ENCODE measurements around the gene CFAP44.
"Not testable (repeated sequence)": the region's sequence is repeated elsewhere in the genome, so short reads cannot be mapped to it uniquely, and the experiment has no call there.

Gene CFAP44, protein sequence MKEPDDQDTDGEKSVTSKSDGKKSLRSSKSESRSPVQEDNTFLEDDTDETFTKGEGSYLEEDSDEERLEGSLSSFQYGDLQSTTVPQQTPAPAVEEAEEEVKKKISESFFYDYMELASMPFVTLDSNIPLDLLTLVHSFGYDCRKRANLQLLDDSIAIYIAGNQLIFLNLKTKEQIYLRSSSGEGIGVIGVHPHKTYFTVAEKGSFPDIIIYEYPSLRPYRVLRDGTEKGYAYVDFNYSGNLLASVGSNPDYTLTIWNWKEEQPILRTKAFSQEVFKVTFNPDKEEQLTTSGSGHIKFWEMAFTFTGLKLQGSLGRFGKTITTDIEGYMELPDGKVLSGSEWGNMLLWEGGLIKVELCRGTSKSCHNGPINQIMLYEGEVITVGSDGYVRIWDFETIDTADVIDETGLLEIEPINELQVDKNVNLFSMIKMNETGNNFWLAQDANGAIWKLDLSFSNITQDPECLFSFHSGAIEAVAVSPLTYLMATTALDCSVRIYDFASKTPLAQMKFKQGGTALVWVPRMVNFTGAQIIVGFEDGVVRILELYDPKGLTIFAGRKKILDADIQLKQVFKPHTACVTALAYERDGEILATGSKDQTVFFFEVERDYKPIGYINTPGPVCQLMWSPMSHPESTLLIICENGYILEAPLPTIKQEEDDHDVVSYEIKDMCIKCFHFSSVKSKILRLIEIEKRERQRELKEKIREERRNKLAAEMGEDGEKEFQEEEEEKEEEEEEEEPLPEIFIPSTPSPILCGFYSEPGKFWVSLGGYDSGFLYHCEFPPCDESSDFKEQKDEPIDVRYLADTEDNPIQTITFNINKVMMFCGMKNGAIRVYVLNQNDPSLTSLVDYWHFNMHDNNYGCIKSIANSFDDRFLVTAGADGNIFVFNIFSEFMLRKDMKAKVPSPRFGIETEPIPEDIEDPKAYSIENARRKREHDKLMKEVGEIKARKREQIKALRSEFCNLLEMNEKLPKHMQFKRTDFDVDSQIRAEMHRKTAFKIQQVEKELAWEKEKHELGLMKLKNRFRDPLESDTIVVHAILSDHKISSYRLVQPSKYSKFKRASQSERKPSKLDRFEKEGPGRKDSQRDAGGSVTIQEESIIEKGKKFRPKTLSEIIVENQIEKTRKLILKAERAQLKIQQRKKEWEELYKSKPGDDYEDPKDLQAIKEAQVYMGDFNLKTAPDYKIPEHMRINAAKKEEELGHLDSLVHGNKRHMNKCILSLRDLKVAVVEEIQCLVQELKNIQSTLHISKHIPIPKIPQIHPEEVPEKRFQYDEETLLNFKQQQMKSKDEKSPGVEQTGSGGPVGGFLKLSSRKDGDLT (N-terminal part only)

DNA sequence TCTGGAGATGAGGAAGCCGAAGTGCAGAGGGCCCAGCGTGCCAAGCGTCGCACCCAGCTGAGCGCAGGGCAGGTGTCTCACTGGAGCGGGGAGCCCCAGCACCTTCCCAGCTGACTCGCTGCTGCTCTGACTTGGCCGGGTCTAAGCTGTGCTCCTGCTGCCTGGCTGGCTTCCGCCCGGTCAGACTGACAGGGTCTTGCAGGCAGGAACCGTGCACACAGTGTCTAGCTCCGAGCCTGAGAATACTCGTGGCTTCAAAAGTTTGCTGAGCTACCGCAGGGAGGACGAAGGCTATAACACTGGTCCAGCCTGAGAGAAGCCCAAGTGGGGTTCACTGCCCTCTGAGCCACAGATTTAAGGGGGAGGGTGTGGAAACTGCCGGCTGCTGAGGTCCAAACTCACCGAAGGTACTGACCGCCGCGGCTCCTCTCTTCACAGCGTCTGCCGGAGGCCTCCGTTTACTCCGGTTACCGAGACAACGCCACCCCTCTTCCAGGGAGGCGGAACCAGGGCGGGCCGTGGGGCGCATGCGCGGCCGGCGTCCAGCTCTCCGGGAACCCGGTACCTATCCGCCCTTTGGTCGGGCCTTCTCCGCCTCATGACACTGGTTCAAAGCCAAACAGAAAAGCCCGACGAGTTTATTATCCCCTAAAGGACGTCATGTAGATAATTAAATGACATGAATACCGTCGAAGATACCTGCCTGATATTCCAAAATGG lies at the start of gene CFAP44:
CFAP44 (minus strand) TSS at position 443 of the 720 bp plus-strand sequence. CDS start 7,829 bp downstream, outside the sequence.
- peak; percentile 59 for DNase-seq

DNA sequence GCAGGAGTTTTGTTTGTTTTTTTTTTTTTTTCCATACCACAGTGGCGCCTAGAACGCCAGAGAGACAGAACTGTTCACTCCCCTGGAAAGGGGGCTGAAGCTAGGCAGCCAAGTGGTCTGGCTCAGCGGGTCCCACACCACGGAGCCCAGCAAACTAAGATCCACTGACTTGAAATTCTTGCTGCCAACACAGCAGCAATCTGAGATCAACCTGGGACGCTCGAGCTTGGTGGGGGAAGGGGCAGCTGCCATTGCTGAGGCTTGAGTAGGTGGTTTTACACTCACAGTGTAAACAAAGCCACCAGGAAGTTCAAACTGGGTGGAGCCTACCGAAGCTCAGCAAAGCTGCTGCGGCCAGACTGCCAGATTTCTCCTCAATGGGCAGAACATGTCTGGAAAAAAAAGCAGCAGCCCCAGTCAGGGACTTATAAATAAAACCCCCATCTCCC lies 43.9 kb upstream of the CFAP44 start:
- no peak for DNase-seq

DNA sequence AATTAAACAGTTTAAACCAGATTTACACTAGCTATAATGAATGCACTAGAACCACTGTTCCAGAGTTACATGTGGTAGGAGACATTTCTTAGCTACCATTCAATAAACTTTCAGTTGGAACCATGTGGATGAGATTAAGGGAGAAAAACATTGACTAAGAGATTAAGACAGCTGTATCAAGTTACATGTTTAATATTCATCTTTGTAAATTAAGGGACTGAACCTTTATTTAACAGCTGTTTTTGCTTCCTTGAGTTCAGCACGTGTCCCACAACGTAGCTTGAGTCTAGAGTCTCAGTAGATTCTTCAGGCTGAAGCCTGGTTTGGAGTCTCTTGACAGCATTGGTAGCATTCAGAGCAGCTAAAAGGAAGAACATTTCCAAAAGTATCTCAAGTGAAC lies 27.2 kb upstream of the CFAP44 start:
- DNase-seq, result no peak

DNA sequence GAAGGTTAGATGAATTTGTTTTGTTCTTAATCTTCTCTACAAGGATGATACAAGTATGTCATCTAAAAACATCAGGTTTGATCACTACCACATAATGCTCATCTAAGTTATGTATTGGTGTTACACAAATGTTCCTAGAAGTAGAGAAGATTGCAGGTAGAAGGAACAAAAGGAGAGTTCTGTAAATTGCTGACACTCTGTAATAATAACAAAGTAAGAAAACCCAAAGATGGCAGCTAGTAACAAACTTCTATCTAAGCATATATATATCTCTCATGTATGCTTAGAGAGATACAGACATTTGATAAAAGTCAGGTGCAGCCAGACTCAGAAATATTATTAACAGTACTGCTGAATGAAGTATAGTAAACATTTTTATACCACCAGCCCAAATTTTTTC lies 20.2 kb upstream of the CFAP44 start:
- no peak for DNase-seq

DNA sequence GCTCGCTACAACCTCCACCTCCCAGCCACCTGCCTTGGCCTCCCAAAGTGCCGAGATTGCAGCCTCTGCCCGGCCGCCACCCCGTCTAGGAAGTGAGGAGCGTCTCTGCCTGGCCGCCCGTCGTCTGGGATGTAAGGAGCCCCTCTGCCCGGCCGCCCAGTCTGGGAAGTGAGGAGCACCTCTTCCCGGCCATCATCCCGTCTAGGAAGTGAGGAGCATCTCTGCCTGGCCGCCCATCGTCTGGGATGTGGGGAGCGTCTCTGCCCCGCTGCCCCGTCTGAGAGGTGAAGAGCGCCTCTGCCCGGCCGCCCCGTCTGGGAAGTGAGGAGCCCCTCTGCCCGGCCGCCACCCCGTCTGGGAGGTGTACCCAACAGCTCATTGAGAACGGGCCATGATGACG lies 17.3 kb upstream of the CFAP44 start:
- DNase-seq, result not testable (repeated sequence)

DNA sequence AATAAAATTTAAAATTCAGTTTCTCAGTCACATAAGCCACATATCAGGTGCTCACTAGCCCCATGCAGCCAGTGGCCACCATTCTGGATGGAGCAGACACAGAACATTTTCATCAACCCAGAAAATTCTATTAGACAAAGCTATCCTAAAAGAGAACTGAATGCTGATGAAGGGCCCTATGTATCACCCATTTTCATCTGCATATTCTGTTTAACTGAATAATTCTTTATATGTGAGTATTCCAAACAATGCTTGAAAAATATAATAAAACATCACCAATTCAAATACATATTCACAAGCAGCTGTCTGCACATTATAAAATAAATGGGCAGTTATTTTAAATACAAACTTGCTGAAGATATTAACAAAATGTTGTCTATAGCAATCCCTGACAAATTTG lies 14.2 kb upstream of the CFAP44 start:
- no peak for DNase-seq

DNA sequence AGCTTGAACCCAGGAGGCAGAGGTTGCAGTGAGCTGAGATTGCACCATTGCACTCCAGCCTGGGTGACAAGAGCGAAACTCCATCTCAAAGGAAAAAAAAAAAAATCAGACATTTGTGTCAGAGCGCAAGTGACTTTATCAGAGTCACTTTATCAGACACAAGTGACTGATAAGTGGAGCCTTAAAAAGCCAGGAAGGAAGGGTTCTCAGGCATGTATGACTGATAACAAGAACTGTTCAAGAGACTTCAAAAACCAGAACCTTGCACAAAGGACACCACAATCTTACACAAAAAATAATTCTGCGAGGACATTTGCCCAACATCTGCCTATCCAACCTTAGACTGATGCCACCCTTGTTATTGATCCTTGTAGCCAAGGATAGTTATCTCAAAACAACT lies 13.3 kb upstream of the CFAP44 start:
- DNase-seq, result no peak

DNA sequence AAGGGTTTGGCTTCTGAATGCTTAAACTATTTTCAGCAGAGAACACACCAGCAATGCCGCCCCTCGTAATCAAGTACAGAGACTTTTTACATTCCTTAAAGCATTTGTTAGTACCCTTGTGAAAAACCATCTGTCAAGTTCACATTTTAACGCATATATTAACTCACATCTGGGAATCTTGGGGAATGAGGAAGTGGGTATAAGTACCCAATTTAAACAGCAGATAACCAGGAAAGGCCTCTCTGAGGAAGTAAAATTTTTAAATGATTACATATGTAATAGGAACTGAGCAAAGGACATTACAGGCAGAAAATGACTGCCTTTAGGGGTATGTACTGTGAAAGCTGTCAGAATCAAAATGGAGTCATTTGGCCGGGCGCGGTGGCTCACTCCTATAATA lies 12.8 kb upstream of the CFAP44 start:
- no peak for DNase-seq

DNA sequence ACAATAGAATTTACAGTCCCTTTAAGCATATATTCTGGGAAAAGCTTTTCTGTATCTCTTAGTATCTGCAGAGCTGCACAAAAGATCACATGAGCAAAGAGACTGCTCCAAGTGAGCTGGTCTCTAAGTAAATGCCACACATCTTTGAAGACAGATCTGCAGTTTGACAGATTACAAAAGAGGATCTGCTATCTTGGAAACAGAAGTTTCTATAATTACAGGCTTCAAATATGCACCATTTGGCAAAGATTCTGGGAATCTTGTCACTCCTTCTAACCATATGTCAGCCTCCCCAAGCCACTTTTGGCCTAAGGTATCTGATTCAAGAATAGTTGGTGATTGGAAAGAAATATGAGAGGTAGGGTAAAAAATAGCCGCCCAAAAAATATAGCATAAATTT lies 9.6 kb upstream of the CFAP44 start:
- no peak for DNase-seq

DNA sequence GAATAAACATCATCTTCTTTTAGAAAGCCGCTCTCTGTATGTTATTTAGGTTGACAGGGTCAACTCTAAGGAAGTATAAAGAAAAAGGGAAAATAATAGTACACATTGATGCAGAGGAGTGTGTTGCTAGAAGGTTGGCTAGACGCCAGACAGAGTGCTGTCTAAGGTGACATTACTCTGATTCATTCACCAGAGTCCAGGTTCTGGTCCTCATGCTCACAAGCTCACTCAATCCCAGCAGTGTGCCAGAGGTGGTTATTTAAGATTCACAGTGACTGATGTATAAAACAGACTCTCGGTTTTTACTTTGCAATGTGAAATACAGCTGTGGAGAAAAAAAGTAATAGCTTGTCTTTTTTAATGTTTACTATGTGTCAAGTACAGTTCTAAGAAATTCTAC lies 1.7 kb downstream of the CFAP44 start:
- no peak for DNase-seq

DNA sequence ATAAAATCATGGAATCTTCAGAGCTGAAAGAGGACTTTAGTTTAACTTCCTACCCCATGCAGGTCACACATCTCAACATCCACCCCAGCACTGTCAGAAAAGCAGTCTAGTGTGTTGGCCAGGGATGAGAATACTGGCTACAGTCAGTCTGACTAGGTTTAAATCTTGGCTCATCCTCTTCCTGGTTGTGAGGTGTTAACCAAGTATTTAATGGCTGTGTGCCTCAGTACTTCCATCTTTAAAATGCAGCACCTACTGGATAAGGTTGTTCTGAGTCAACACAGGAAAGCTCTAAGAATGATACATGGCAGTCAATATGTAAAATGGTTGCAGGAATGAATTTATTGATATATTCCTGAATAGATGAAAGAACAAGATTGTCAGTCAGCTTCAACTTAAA lies 3.1 kb downstream of the CFAP44 start:
- DNase-seq, result no peak

DNA sequence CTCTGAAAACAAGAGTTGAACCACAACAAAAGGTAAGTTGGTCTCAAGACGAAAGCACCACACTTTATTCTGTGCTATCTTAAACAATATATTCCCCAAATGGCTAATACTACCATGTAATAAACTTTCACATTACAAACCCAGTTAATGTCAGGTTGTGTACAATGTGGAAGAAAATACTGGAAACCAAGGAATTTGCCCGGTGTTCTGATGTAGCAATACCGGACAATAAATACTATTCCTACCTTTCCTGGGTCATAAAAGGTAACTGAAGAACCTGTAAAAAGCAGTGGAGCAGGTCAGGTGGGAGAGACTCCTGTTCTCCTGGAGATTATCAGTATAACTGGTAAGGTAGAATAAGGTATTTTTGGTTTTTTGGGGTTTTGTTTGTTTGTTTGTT lies 3.9 kb downstream of the CFAP44 start:
- no peak for DNase-seq

DNA sequence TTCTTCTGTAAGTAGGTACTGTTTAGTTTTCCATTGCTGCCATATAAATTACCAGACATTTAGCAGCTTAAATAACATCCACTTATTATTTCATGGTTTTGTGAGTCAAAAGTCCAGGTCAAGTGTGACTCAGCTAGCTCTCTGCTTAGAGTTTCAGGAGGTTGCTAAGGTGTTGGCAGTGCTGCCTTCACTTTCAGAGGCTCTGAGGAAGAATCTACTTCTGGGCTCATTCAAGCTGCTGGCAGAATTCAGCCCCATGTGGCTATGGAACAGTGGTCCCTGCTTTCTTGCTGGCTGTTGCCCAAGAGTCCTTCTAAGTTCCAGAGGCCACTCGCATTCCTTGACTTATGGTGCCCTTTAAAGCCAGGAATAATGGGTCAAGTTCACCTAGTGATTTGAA lies 4.5 kb downstream of the CFAP44 start:
- DNase-seq, result no peak

DNA sequence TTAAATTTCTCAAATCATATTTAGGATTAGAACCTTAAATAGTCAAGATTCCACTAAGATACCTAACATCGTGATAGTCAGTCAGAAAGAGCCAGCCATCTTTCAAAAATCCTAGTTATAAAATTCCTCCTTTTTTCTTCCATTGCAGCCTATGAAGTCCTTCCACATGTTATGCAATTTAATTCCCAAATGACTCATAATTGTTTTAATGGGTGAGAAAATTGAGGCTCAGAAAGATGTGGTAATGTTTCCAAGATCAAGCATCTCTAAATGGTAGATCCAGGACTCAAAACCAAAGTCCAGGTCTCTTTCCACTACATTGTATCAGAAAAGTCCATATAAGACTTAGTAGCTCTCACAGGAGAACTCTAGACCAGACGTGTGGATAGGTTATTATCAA lies 9.5 kb downstream of the CFAP44 start:
- DNase-seq, result no peak

DNA sequence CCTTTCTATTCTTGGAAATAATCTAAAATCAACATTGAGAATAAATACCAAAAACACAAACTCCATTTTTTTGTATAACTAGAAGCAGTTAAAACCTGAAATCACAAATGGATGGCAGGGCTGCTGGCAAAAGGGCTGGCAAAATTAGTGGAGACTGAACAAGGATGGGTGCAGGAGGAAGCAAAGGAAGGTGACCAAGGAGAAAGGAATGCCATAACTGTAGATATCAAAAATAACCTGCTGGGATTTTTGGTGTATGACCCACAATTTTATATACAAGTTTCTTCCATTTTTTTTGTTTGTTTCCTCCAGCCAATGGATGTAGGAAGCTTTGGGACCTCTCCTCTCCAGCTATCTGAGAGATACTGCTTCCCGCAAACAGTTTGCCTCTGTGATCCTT lies 12.7 kb downstream of the CFAP44 start:
- DNase-seq, result no peak

DNA sequence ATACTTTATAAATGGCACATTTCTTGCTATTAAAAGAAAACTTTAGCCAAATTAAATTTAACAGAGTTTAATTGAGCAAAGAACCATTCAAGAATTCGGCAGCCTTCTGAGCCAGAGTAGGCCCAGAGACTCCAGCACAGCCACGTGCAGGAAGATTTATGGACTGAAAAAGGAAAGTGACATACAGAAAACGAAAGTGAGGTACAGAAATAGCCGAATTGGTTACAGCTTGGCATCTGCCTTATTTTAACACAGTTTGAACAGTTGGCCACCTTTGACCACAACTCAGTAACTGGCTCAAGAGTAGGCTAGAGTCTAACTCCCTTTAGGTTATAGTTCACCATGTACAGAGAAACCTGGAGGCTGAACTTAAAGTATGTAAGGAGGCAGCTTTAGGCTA lies 17.6 kb downstream of the CFAP44 start:
- DNase-seq, result no peak

DNA sequence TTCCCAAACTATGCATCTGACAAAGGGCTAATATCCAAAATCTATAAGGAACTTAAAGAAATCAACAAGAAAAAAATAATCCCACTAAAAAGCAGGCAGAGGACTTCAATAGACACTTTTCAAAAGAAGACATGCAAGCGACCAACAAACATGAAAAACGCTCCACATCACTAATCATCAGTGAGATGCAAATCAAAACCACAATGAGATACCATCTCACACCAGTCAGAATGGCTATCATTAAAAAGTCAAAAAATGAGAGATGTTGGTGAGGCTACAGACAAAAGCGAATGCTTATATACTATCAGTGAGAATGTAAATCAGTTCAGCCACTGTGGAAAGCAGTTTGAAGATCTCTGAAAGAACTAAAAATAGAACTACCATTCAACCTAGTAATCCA lies 20.2 kb downstream of the CFAP44 start:
- no peak for DNase-seq

DNA sequence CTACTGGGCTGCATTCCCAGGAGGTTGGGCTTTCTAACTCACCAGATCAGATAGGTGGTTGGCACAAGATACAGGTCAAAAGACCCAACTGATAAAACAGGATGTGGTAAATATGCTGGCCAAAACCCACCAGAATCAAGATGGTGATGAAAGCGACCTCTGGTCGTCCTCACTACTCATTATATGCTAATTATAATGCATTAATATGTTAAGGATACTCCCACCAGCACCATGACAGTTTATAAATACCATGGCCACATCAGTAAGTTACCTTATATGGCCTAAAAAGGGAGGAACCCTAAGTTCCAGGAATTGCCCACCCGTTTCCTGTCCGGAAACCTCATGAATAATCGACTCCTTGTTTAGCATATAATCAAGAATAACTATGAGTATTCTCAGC lies 31.6 kb downstream of the CFAP44 start:
- no peak for DNase-seq

DNA sequence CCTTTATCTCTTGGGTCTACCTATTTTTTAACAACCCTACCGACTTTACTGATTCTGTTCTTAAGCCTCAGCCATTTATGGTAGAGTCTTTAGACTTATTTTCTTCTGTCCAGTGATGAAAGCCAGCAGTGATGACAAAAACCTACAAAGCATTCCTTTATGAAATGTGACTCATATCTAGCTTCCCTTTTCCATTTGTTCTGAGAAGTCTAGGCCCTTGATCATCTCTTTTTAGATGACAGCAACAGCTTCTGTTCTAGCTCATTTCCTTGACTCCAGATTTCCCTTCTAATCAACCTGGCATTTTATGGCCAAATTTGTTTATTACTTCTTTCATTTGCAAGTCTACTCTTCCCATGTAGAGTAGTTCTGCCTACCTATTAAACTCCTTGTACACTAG lies 36.1 kb downstream of the CFAP44 start:
- DNase-seq, result no peak

DNA sequence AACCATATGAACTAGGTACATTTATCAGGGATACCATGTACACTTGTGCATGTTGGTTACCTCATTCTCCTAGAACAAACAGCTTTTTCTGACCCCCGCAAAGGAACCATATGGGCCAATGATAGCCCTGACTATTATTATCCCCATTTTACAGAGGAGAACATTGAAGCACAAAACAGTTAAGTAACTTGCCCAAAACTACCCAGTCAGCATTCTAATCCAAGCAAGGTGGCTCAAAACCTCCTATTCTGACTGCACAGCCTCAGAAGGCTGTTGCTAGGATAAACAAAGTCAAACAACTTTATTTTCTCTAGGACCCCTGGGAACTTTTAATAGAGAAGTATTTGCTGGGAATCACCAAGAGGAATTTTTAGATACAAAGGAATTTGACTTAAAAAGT lies 36.7 kb downstream of the CFAP44 start:
- DNase-seq, result no peak
